Smooth muscle cell (in vitro differentiated cells): ENCODE results near the gene DNAJB6. TPM values are rescaled to one million over a fixed set of nuclear protein-coding genes. Genes with fewer than 3 reads are reported as not detected.

Source experiments
- DNase-seq: peaks from one replicate; lab custom pipeline; 2025; ENCODE audit not compliant: unreplicated experiment; lab: John Stamatoyannopoulos, UW
- H2AFZ ChIP-seq: fragments of 200-600 bp; sonication (generic); 2 replicates; pipeline ENCODE4 v1.6.0; 2016; ENCODE audit warnings: antibody characterized with exemption, low read depth, mild to moderate bottlenecking
- H3F3A ChIP-seq: fragments of 200-600 bp; sonication (generic); 2 replicates; pipeline ENCODE4 v1.6.0; 2017; ENCODE audit warnings: antibody characterized with exemption, low read depth
- H3K27ac ChIP-seq: fragments of 200-600 bp; sonication (generic); 2 replicates; pipeline ENCODE4 v1.5.1; 2016; ENCODE audit warnings: low read depth, mild to moderate bottlenecking
- H3K27me3 ChIP-seq: fragments of 200-600 bp; sonication (generic); 2 replicates; pipeline ENCODE4 v1.6.1; 2016; ENCODE audit warnings: low read depth, mild to moderate bottlenecking
- H3K36me3 ChIP-seq: fragments of 200-600 bp; sonication (generic); 2 replicates; pipeline ENCODE4 v1.5.1; 2016; ENCODE audit warnings: low read depth
- H3K4me1 ChIP-seq: fragments of 200-600 bp; sonication (generic); 2 replicates; pipeline ENCODE4 v1.5.1; 2016; ENCODE audit warnings: low read depth
- H3K4me2 ChIP-seq: fragments of 200-600 bp; sonication (generic); 2 replicates; pipeline ENCODE4 v1.6.0; 2016; ENCODE audit warnings: mild to moderate bottlenecking
- H3K4me3 ChIP-seq: fragments of 200-600 bp; sonication (generic); 2 replicates; pipeline ENCODE4 v1.5.1; 2016; ENCODE audit warnings: mild to moderate bottlenecking
- H3K79me2 ChIP-seq: fragments of 200-600 bp; sonication (generic); 2 replicates; pipeline ENCODE4 v1.6.0; 2016; ENCODE audit warnings: low read depth, mild to moderate bottlenecking
- H3K9ac ChIP-seq: fragments of 200-600 bp; sonication (generic); 2 replicates; pipeline ENCODE4 v1.6.0; 2016; ENCODE audit warnings: low read depth
- H3K9me3 ChIP-seq: fragments of 200-600 bp; sonication (generic); replicated peaks from 2 replicates; pipeline ENCODE4 v1.5.1; 2016; ENCODE audit warnings: low read depth
- H4K20me1 ChIP-seq: fragments of 200-600 bp; sonication (generic); 2 replicates; pipeline ENCODE4 v1.6.0; 2016; ENCODE audit warnings: low read depth
- WGBS: methylation state at CpG from one replicate; pipeline ENCODE4 v1.1.7; 2016; ENCODE audit warnings: low lambda C conversion rate; 5-methylcytosine and 5-hydroxymethylcytosine counted together
- polyA plus RNA-seq: library from polyadenylated mRNA; unstranded; fragments of >200 nt; fragmentation: Nextera tagmentation; extraction: Ambion mirVana; gene quantifications from 2 replicates; pipeline ENCODE4 v1.2.1, GENCODE V29; 2016
- total RNA-seq: library from RNA; depleted of rRNA; stranded (reverse); fragments of >200 nt; gene quantifications from 2 replicates; pipeline ENCODE4 v1.2.3, GENCODE V29; 2014
- TF ChIP-seq, protein P1 (sequence below): fragments of 200-600 bp; sonication (generic); IDR thresholded peaks from 2 replicates; pipeline ENCODE4 v1.5.1; 2017; ENCODE audit warnings: borderline replicate concordance, mild to moderate bottlenecking, antibody characterized with exemption; ENCODE audit not compliant: insufficient read depth, poor library complexity, severe bottlenecking

Gene DNAJB6
- total and polyA plus RNA-seq, 2 experiments from 2014 or later, result 103 to 104 TPM

DNA sequence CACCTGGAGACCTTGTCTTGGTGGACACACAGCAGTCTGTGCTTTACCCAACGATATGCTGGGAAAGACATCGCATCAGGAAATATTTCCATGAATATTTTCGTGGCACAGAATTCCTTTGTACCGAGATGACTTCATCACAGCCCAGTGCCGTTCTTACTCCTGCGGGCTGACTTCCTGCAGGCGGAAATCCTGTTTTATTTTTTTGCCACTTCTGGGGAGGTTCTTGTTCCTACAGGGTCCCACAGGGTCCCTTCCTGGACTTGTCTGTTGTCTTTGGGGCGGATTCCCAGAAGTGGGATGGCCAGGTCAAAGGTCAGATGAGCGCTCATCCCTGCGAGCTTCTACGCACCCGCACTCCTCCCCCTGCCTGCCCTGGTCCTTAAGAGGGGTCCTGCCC, 86.5 kb downstream of the DNAJB6 start:
- Histone ChIP-seq H3K4me1 (no peaks in the 10 kb centered on the region), H3K4me3 (no peak overlapping the region), H3F3A (no peaks in the 10 kb centered on the region), H3K79me2 (no peaks in the 10 kb centered on the region), H4K20me1 (no peaks in the 10 kb centered on the region), H3K9me3 (no peaks in the 10 kb centered on the region), H3K36me3 (no peaks in the 10 kb centered on the region), H3K4me2 (no peak overlapping the region), H3K27ac (no peak overlapping the region), H3K9ac (no peak overlapping the region), H2AFZ (no peak overlapping the region), H3K27me3 (no peaks in the 10 kb centered on the region)
- no peak for DNase-seq
- 87% methylated on average over 12 of the region's 12 CpGs for WGBS
- TF ChIP-seq, protein P1, sequence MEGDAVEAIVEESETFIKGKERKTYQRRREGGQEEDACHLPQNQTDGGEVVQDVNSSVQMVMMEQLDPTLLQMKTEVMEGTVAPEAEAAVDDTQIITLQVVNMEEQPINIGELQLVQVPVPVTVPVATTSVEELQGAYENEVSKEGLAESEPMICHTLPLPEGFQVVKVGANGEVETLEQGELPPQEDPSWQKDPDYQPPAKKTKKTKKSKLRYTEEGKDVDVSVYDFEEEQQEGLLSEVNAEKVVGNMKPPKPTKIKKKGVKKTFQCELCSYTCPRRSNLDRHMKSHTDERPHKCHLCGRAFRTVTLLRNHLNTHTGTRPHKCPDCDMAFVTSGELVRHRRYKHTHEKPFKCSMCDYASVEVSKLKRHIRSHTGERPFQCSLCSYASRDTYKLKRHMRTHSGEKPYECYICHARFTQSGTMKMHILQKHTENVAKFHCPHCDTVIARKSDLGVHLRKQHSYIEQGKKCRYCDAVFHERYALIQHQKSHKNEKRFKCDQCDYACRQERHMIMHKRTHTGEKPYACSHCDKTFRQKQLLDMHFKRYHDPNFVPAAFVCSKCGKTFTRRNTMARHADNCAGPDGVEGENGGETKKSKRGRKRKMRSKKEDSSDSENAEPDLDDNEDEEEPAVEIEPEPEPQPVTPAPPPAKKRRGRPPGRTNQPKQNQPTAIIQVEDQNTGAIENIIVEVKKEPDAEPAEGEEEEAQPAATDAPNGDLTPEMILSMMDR, result no peak

DNA sequence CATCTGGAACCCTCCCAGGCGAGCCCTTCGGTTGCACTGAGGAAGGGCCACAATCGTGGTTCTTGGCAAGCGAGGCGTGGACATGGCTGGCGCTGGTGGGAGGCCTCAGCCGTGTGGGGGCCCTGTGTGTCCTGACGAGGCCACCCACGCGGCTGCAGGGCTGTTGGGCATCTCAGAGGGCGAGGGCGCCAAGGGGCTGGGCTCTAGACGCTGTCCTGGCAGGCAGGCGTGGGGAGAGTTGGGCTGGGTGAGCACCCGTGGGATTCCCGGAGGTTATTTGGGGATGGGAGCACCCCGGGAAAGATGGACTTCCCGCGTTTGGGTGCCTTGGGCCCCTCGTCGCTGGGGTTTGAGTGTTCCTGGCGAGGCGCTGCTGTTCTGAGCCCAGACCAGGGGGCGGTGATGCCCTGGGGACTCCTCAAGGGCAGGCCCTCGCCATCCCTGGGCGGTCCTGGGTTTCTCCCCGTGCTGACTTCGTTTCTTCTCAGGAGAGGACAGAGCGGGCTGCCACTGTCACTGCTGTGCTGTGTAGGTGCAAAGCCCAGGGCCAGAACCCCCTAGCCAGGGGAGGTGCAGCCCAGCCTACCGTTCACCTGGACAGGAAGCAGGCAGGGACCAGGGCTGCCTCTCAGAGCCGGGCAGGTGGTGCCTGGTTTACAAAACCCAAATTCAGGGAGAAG, 87.2 kb downstream of the DNAJB6 start:
- Histone ChIP-seq H3K9me3 (no peaks in the 10 kb centered on the region), H3K4me2 (no peak overlapping the region), H3F3A (no peaks in the 10 kb centered on the region), H3K4me3 (no peak overlapping the region), H3K27ac (no peak overlapping the region), H3K36me3 (no peaks in the 10 kb centered on the region), H3K79me2 (no peaks in the 10 kb centered on the region), H3K4me1 (no peaks in the 10 kb centered on the region), H2AFZ (no peak overlapping the region), H3K9ac (no peak overlapping the region), H4K20me1 (no peaks in the 10 kb centered on the region), H3K27me3 (no peaks in the 10 kb centered on the region)
- no peak for DNase-seq
- TF ChIP-seq, protein P1, result no peak
- 88% methylated on average over 28 of the region's 31 CpGs for WGBS

DNA sequence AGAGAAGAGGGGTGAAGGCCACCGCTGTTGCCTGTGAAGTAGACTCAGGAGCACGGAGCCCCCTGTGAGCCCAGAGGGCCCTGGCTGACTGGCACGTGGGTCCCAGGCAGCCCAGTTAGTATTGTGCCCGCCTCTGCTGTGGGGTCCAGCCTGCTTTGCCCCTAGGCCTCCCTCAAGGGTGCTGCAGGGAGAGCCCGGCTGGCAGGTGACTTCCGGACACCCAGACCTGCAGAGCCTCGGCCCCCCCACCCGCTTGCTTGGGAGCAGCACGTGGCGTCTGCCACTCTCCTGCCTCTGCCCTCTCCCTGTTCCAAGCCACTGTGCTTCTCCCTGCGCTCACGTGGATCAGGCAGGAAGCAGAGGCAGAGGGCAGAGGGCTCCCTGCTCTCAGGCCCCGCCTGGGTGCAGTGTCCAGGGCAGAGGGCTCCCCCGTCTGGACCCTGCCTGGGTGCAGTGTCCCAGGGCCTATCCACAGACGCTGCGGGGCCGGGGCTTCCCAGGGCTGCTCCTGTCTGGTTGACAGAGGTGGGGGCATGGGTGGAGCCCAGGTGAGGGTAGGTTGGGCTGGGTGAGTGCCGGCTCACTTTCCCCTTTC, 88.4 kb downstream of the DNAJB6 start:
- H4K20me1 ChIP-seq, result no peaks in the 10 kb centered on the region
- TF ChIP-seq, protein P1, result no peak
- no peaks in the 10 kb centered on the region for H3K9me3 ChIP-seq
- H2AFZ ChIP-seq, result no peak overlapping the region
- no peak overlapping the region for H3K9ac ChIP-seq
- no peak overlapping the region for H3K4me3 ChIP-seq
- no peaks in the 10 kb centered on the region for H3K36me3 ChIP-seq
- DNase-seq, result no peak
- no peaks in the 10 kb centered on the region for H3K79me2 ChIP-seq
- H3K4me2 ChIP-seq, result no peak overlapping the region
- no peaks in the 10 kb centered on the region for H3K27me3 ChIP-seq
- H3K4me1 ChIP-seq, result no peaks in the 10 kb centered on the region
- H3K27ac ChIP-seq, result no peak overlapping the region
- H3F3A ChIP-seq, result no peaks in the 10 kb centered on the region
- WGBS, result 90% methylated on average over 17 of the region's 18 CpGs

DNA sequence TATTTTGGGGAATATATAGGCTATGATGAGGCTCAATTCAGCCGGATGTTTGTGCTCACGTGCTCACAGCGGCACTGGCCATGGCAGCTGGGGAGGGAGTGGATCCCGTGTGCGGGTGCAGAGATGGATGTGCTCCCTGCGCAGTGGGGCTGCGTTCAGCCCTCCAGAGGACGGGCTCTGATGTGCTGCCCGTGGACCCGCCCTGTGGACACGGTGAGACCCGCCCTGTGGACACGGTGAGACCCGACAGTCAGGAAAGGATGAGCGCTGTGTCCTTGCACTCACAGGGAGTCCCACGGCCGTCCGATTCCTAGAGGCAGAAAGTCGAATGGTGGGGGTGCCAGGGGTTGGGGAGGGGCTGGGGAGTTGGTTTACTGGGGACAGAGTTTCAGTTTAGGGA, 89.0 kb downstream of the DNAJB6 start:
- no peak for DNase-seq
- H4K20me1 ChIP-seq, result no peaks in the 10 kb centered on the region
- H3K9me3 ChIP-seq, result no peaks in the 10 kb centered on the region
- no peak overlapping the region for H3K27ac ChIP-seq
- no peaks in the 10 kb centered on the region for H3F3A ChIP-seq
- no peak overlapping the region for H3K9ac ChIP-seq
- H3K79me2 ChIP-seq, result no peaks in the 10 kb centered on the region
- TF ChIP-seq, protein P1, result no peak
- H3K4me3 ChIP-seq, result no peak overlapping the region
- no peak overlapping the region for H3K4me2 ChIP-seq
- H2AFZ ChIP-seq, result no peak overlapping the region
- H3K27me3 ChIP-seq, result no peaks in the 10 kb centered on the region
- H3K4me1 ChIP-seq, result no peaks in the 10 kb centered on the region
- WGBS, result 99% methylated on average over 10 of the region's 19 CpGs
- H3K36me3 ChIP-seq, result no peaks in the 10 kb centered on the region
